Measurements from ENCODE around the gene TGIF1. TPM values are rescaled to one million over a fixed set of nuclear protein-coding genes. Genes with fewer than 3 reads are reported as not detected.
"Not testable (repeated sequence)": the region's sequence is repeated elsewhere in the genome, so short reads cannot be mapped to it uniquely, and the experiment has no call there.

Gene TGIF1
- total RNA-seq, 1 experiment from 2014 or later: 178 TPM

- no peak for DNase-seq (ENCODE audit: extremely low read depth, low read depth)
Observed at GRCh38 chr18:3454365-3455089, 4.6 kb downstream of the TGIF1 start.

DNA sequence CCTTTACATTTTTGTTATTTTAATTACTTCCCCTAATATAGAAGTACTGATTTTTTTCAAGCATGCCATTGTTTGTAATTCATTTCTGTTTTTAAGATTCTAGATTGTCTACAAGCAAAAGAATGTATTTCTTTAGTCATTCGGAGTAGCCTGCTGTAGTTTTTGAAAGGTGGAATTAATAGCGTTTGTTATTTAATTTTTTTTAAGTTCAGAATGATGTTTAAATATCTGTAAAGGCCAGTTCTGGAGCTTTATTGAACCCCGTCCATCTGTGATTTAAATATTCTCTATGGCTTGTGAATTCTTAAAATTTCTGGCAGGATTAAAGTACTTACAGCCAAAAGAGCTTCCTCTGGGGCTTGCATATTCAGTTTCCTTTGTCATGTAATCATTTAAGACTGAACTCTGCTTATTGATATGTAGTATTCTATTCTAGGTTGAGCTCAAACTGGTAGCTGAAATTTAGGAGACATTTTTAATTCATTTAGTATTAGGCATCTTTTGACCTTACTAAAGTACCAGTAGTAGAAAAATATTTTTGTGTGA lies 5.2 kb downstream of the TGIF1 start:
- no peak for DNase-seq (ENCODE audit: extremely low read depth, low read depth)

DNA sequence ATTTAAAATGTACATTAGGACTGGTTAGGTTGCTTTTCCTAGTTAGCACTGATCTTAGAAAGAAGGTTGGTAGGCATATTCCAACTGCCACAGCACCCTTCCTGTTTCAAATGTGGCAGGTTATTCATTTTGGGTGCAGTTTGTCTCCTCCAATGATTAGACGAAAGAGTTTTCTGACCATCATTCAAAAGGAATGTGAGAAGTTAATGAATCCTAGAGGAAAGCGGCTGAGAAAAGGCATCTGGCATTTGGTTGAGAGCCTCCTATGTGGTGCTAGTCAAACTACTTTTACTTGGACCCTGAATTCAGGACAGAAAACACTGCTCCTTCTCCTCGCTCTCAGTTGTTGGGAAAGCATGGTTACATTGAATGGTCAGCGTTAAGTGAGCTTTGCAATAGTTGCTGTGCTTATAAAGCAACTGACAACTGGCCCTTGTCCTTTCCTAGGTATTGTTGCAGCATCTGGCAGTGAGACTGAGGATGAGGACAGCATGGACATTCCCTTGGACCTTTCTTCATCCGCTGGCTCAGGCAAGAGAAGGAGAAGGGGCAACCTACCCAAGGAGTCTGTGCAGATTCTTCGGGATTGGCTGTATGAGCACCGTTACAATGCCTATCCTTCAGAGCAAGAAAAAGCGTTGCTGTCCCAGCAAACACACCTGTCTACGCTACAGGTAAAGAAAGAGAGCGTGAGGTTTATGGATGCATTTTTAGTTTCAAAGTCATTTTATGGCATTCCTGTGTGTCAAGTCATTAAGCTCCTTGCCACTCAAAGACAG lies 6.1 kb downstream of the TGIF1 start:
- DNase-seq (ENCODE audit: extremely low read depth, low read depth): no peak

DNA sequence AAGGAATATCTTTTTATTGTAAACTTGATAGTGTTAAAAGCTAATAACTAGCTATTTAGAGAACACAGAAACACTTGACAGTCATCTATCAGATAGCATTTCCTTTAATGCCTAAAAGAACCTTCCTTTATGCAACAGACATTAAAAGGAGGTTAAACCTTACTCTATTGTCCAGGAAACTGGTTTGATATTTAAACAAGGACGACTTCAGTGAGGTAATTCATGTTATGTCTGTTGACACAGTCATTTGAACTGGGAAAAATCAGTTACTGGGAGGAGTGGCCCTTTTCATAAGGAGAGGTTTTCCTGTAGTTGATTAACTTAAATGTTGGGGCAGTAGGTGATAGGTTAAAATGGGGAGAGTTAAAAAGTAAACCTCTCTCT lies 6.7 kb downstream of the TGIF1 start:
- DNase-seq (ENCODE audit: extremely low read depth, low read depth): no peak

DNA sequence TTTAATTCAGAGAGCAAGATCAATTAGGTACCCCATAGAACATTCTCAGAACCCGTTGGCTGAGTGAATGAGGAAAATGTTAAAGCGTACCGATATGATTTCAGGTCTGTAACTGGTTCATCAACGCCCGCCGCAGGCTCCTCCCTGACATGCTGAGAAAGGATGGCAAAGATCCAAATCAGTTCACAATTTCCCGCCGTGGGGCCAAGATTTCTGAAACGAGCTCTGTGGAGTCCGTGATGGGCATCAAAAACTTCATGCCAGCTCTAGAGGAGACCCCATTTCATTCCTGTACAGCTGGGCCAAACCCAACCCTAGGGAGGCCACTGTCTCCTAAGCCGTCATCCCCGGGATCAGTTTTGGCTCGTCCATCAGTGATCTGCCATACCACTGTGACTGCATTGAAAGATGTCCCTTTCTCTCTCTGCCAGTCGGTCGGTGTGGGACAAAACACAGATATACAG lies 7.3 kb downstream of the TGIF1 start:
- no peak for DNase-seq (ENCODE audit: extremely low read depth, low read depth)

- no peak for DNase-seq (ENCODE audit: extremely low read depth, low read depth)
Observed at GRCh38 chr18:3458378-3458777, 8.4 kb downstream of the TGIF1 start.

DNA sequence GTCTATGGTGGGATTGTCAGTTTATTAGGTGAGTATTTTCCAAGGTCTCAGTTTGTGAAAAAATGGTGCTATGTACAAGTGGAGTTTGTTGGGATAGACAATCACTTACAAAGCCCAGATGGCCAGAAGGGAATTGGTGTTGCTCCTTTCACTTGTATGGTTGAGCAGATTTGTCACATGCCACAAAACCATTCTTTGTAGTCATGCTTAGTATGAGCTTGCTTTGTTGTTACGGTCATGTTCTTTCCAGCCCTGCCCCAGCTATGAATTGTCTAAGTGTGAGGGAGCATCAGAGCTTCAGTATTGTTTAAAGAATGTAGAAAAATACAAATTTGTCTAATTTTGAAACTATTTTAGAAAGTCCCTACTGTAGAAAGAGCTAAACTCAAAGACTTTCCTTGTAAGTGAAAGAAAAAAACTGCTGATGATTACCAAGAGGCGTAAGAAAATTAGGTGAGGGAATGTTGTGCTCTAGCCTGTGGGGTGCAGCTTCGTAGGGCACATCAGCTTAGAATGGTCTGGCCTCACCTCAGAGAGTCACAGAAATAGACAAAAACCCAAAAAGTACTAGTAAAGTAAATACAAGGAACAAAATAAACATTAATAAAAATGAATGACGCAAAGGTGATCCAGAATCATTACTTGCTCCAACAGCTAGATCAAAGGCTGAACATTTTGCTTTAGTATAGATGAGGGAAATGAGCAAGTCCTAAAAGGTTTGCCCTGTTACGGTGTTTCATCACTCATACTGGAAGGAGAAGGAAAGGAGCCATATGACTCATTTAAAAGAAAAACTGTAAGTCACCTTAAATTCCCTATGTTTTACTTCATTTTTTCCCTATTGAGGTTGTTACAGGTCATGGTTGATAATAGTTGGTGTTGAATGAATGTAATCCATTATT lies 9.2 kb downstream of the TGIF1 start:
- DNase-seq (ENCODE audit: extremely low read depth, low read depth): no peak

GRCh38 chr18:3460823-3461398 lies 10.9 kb downstream of the TGIF1 start:
- DNase-seq (ENCODE audit: extremely low read depth, low read depth): no peak

GRCh38 chr18:3461704-3462103 lies 11.7 kb downstream of the TGIF1 start:
- DNase-seq (ENCODE audit: extremely low read depth, low read depth): no peak

DNA sequence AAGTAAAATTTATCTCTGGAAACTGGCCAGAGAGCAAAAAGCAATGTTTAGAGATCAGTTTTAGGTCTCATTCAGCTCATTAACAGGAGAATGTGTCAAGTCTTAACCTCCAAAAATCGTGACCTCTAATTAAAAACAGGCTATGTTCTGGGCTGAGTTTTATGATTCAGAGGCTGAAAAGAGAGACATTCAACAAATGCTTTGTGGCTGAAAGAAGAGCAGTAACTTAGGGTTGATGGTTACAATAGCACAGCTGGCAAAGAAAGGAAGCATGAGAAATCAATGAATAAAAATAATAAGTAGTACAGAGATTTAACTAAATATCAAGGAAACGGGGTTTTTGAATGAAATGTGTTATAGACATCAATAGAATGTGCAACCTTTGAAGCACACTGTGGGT lies 13.1 kb downstream of the TGIF1 start:
- no peak for DNase-seq (ENCODE audit: extremely low read depth, low read depth)

DNA sequence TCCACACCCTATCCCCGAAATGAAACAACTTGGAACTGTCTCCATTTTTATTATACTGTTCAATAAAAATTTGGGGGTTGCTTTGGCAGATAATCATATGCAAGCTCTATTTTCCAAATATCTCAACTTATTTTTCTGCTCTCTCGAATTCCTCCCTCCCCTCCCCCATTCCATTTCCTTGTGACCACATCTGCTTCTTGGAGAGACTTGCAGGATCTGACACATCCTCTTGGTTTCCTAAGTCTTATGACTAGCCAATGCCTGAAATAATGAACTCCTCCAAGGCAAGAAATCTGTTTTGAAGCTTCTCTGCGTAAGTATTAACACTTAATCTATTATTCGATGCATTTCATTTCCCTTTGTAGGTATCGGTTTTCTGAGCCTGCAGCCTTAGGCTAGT lies 16.1 kb downstream of the TGIF1 start:
- no peak for DNase-seq (ENCODE audit: extremely low read depth, low read depth)

DNA sequence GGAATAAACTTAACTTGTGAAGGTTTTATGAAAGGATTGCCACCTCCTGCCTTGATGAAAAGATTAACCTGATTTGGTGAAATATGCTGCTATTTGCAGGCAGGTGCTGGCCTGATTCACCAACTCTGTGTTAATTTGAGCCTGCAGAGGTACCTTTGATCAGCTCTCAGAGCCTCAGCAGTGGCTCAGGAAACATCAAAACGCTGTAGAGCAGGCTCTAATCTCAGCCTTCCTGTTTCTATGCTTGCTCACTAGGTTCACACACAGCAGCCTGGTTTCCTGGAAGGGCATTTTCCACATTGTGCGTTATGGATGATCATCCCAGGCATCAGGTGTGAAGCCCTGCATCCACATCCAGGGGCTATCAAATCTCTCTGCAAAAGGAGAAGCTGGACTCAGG lies 16.9 kb downstream of the TGIF1 start:
- no peak for DNase-seq (ENCODE audit: extremely low read depth, low read depth)

DNA sequence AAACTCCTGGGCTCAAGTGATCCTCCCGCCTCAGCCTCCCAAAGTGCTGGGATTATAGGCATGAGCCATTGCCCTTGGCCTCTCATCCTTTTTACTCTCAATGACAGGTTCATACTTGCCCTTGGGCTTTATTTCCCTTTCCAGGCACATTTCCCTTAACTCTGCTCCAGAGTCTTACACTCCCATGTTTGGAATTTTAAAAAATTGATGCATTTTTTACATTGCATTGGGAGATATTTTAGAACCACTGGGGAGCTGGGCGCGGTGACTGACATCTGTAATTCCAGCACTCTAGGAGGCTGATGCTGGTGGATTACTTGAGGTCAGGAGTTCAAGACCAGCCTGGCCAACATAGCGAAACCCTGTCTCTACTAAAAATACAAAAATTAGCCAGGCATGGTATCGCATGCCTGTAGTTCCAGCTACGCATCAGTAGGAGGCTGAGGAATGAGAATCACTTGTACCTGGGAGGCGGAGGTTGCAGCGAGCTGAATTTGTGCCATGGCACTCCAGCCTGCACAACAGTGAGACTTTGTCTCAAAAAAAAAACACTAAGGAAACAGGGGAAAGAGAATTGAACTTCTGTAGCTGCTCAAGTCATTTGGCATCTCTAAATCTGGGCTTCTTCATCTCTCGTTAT lies 18.2 kb downstream of the TGIF1 start:
- no peak for DNase-seq (ENCODE audit: extremely low read depth, low read depth)

DNA sequence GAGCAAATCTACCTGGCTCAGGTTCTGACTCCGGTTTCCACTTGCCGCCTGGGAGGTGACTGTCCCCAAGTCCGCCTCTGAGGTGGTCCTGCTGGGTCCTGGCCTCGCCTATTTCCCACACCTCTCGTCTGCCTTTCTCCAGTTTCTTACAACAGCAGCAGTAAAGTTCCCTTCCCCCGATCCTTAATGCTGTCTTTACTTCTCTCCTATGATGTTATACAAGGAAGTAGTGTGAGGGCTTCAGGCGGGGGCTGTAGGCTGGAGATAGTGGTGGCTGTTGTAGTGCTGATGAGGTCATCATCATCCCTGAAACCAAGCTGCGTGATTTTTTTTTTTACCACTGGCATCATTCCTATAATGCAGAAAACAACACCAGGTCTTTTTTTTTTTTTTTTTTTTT lies 18.9 kb downstream of the TGIF1 start:
- DNase-seq (ENCODE audit: extremely low read depth, low read depth): no peak

DNA sequence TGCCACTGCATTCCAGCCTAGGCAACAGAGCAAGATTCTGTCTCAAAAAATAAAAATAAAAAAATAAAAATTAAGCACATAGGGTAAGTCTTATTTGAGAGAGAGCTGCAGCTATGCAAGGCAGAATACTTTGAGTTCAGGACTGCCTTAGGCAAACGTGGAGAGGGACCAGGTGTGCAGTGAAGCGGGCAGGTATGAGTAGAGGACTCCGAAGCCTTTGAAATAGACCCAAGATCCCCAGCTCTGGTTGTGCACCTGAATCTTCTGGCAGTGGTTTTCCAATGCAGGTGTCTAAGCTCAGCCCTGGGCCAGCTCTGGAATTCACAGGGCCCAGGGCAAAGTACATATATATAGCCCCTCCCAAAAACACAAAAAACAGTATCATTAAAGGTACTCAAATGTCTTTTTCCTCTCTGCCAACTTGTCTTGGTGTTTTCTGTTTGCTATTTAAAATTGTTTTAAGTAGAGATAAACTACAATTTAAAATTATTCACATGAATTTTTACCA lies 21.2 kb downstream of the TGIF1 start:
- DNase-seq (ENCODE audit: extremely low read depth, low read depth): no peak

DNA sequence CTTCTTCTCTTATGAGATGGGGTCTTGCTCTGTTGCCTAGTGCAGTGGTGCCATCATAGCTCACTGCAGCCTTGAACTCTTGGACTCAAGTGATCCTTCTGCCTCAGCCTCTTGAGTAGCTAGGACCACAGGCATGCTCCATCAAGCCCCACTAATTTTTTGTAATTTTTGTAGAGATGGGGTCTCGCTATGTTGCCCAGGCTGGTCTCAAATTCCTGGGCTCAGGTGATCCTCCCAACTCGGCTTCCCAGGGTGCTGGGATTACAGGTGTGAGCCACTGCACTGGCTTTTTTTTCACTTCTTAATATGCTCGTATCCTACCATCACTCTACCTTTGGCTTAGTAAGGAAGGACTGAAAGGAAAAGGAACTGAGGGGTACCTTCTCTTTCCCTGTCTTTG lies 22.1 kb downstream of the TGIF1 start:
- not testable (repeated sequence) for DNase-seq (ENCODE audit: extremely low read depth, low read depth)

DNA sequence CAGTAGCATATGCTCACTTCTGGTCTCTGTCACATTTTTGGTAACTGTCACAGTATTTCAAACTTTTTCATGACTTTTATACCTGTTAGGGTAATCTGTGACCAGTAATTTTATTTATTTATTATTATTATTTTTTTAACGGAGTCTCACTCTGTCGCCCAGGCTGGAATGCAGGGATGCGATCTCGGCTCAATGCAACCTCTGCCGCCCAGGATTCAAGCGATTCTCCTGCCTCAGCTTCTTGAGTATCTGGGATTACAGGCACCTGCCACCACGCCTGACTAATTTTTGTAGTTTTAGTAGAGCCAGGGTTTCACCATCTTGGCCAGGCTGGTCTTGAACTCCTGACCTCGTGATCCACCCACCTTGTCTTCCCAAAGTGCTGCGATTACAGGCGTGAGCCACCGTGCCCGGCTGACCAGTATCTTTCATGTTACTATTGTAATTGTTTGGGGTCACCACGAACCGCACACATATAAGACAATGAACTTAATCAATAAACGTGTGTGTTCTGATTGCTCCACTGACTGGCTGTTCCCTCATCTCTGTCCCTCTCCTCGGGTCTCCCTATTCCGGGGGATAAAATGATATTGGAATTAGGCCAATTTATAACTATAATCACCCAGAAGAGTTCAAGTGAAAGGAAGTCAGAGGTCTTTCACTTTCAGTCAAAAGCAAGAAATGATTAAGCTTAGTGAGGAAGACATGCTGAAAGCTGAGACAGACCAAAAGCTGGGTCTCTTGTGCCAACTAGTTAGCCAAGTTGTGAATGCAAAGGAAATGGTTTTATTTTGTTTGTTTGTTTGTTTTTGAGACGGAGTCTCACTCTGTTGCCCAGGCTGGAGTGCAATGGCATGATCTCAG lies 22.9 kb downstream of the TGIF1 start:
- DNase-seq (ENCODE audit: extremely low read depth, low read depth): no peak

- no peak for DNase-seq (ENCODE audit: extremely low read depth, low read depth)
Observed at GRCh38 chr18:3478262-3478978, 28.4 kb downstream of the TGIF1 start.

All from NCI-H460 (cell line).